GM19467 (cell line): ENCODE measurements around the gene LPAR3.

ENCODE experiments used
- ATAC-seq: cut with Tn5 transposase; IDR thresholded peaks from one replicate; pipeline ENCODE4 v1.9.1; 2021; ENCODE audit warnings: mild to moderate bottlenecking, moderate library complexity; ENCODE audit not compliant: unreplicated experiment

Gene LPAR3

GRCh38 chr1:84833194-84833593 is 59.8 kb downstream of the LPAR3 start:
- no peak for ATAC-seq

GRCh38 chr1:84830136-84830535 is 62.9 kb downstream of the LPAR3 start:
- ATAC-seq = no peak

GRCh38 chr1:84827976-84828375 is 65.0 kb downstream of the LPAR3 start:
- ATAC-seq = no peak

GRCh38 chr1:84827555-84827954 is 65.5 kb downstream of the LPAR3 start:
- ATAC-seq = no peak

GRCh38 chr1:84825161-84825560 is 67.8 kb downstream of the LPAR3 start:
- ATAC-seq = no peak

GRCh38 chr1:84823991-84824390 is 69.0 kb downstream of the LPAR3 start:
- ATAC-seq = no peak

- no peak for ATAC-seq
Observed at GRCh38 chr1:84823511-84823910, 69.5 kb downstream of the LPAR3 start.

- ATAC-seq = no peak
Observed at GRCh38 chr1:84810343-84810742, 82.7 kb downstream of the LPAR3 start.

GRCh38 chr1:84809023-84809422 is 84.0 kb downstream of the LPAR3 start:
- no peak for ATAC-seq

GRCh38 chr1:84803604-84804003 is 89.4 kb downstream of the LPAR3 start:
- no peak for ATAC-seq

- ATAC-seq = no peak
Observed at GRCh38 chr1:84802567-84803232, 90.3 kb downstream of the LPAR3 start.

- no peak for ATAC-seq
Observed at GRCh38 chr1:84800090-84801073, 92.6 kb downstream of the LPAR3 start.

- no peak for ATAC-seq
Observed at GRCh38 chr1:84797603-84798002, 95.4 kb downstream of the LPAR3 start.

GRCh38 chr1:84795966-84796600 is 96.9 kb downstream of the LPAR3 start:
- ATAC-seq = no peak

- ATAC-seq = no peak
Observed at GRCh38 chr1:84795213-84795612, 97.8 kb downstream of the LPAR3 start.

GRCh38 chr1:84792421-84792820 is 100.6 kb downstream of the LPAR3 start:
- ATAC-seq = no peak

GRCh38 chr1:84789014-84789413 is 104.0 kb downstream of the LPAR3 start:
- ATAC-seq = no peak

GRCh38 chr1:84785271-84786036 is 107.6 kb downstream of the LPAR3 start:
- no peak for ATAC-seq

GRCh38 chr1:84782881-84783280 is 110.1 kb downstream of the LPAR3 start:
- no peak for ATAC-seq

GRCh38 chr1:84781946-84782771 is 110.8 kb downstream of the LPAR3 start:
- peak; percentile 84 for ATAC-seq
